ENCODE data around the gene TWF2. TPM values are rescaled to one million over a fixed set of nuclear protein-coding genes. Genes with fewer than 3 reads are reported as not detected.

TWF2 gene
- total RNA-seq, 3 donors from 2014 or later (not counting 1 experiment from before 2014, with no cell fraction given): 49.2 to 76.6 (median 52.0) TPM

- H3K4me1 ChIP-seq (ENCODE audit: control insufficient read depth, insufficient read depth, low read length): peaks cover 46% of the 10 kb centered on the region
- H3K27ac Mint-ChIP-seq: no peak overlapping the region
- peaks cover 52% of the 10 kb centered on the region for H3K36me3 ChIP-seq (ENCODE audit: control insufficient read depth, insufficient read depth, low read length)
- WGBS (ENCODE audit: insufficient coverage): 96% methylated on average over 13 of the region's 13 CpGs
- no peaks in the 10 kb centered on the region for H3K27me3 ChIP-seq (ENCODE audit: control insufficient read depth, insufficient read depth, low read length)
- H3K4me1 Mint-ChIP-seq: peaks cover 16 to 39% of the 10 kb centered on the region in 2 donors
- no peak overlapping the region for H3K4me3 ChIP-seq (ENCODE audit: low read length)
- H3K4me3 Mint-ChIP-seq: no peak overlapping the region
- DNase-seq (no peak), ATAC-seq (no peak)
- H3K9me3 Mint-ChIP-seq: no peaks in the 10 kb centered on the region
- intact Hi-C loops (cut with micrococcal nuclease): no loop called here
- no peaks in the 10 kb centered on the region for H3K27me3 Mint-ChIP-seq (ENCODE audit: low read depth in 2 of 2)
- TF ChIP-seq CTCF (IDR thresholded peaks at IDR 0.05): no peak
- H3K27ac ChIP-seq (ENCODE audit: low read length): no peak overlapping the region
- no peaks in the 10 kb centered on the region for H3K9me3 ChIP-seq (ENCODE audit: control insufficient read depth, insufficient read depth, low read length)
- H3K36me3 Mint-ChIP-seq: no peaks in the 10 kb centered on the region
Measured at GRCh38 chr3:52229656-52230055, 9.3 kb downstream of the TWF2 start.

- peaks cover 48% of the 10 kb centered on the region for H3K36me3 ChIP-seq (ENCODE audit: control insufficient read depth, insufficient read depth, low read length)
- H3K4me1 ChIP-seq (ENCODE audit: control insufficient read depth, insufficient read depth, low read length): peaks cover 38% of the 10 kb centered on the region
- peak in 1 of 2 donors; percentile 6 for DNase-seq
Measured at GRCh38 chr3:52228751-52229291, 10.1 kb downstream of the TWF2 start.

GRCh38 chr3:52228266-52228665, 10.7 kb downstream of the TWF2 start:
- Histone ChIP-seq H3K36me3 (ENCODE audit: control insufficient read depth, insufficient read depth, low read length) (peaks cover 48% of the 10 kb centered on the region), H3K27me3 (ENCODE audit: control insufficient read depth, insufficient read depth, low read length) (no peaks in the 10 kb centered on the region), H3K9me3 (ENCODE audit: control insufficient read depth, insufficient read depth, low read length) (no peaks in the 10 kb centered on the region), H3K27ac (ENCODE audit: low read length) (no peak overlapping the region), H3K4me1 (ENCODE audit: control insufficient read depth, insufficient read depth, low read length) (peaks cover 39% of the 10 kb centered on the region), H3K4me3 (ENCODE audit: low read length) (no peak overlapping the region)
- no peaks in the 10 kb centered on the region for H3K36me3 Mint-ChIP-seq
- ATAC-seq (no peak), DNase-seq (no peak)
- no peaks in the 10 kb centered on the region for H3K27me3 Mint-ChIP-seq (ENCODE audit: low read depth in 2 of 2)
- intact Hi-C loops (cut with micrococcal nuclease): no loop called here
- TF ChIP-seq CTCF (IDR thresholded peaks at IDR 0.05): no peak
- H3K9me3 Mint-ChIP-seq: no peaks in the 10 kb centered on the region
- H3K27ac Mint-ChIP-seq: no peak overlapping the region
- H3K4me1 Mint-ChIP-seq: peaks cover 9 to 35% of the 10 kb centered on the region in 2 donors
- 89% methylated on average over 10 of the region's 10 CpGs for WGBS (ENCODE audit: insufficient coverage)
- no peak overlapping the region for H3K4me3 Mint-ChIP-seq

More at GRCh38 chr3:52228751-52229291, 10.1 kb downstream of the TWF2 start:
- Mint-ChIP-seq H3K9me3 (no peaks in the 10 kb centered on the region), H3K4me3 (no peak overlapping the region), H3K36me3 (no peaks in the 10 kb centered on the region), H3K27me3 (ENCODE audit: low read depth in 2 of 2) (no peaks in the 10 kb centered on the region), H3K4me1 (peaks cover 15 to 39% of the 10 kb centered on the region in 2 donors), H3K27ac (no peak overlapping the region)
- Histone ChIP-seq H3K27ac (ENCODE audit: low read length) (no peak overlapping the region), H3K27me3 (ENCODE audit: control insufficient read depth, insufficient read depth, low read length) (no peaks in the 10 kb centered on the region), H3K9me3 (ENCODE audit: control insufficient read depth, insufficient read depth, low read length) (no peaks in the 10 kb centered on the region), H3K4me3 (ENCODE audit: low read length) (no peak overlapping the region)
- no peak for TF ChIP-seq CTCF (IDR thresholded peaks at IDR 0.05)
- intact Hi-C loops (cut with micrococcal nuclease): no loop called here
- no peak for ATAC-seq
- WGBS (ENCODE audit: insufficient coverage): 95% methylated on average over 21 of the region's 21 CpGs

- H3K27ac Mint-ChIP-seq: no peak overlapping the region
- H3K4me3 Mint-ChIP-seq: no peak overlapping the region
- Histone ChIP-seq H3K27me3 (ENCODE audit: control insufficient read depth, insufficient read depth, low read length) (no peaks in the 10 kb centered on the region), H3K4me1 (ENCODE audit: control insufficient read depth, insufficient read depth, low read length) (peaks cover 40% of the 10 kb centered on the region), H3K4me3 (ENCODE audit: low read length) (no peak overlapping the region), H3K9me3 (ENCODE audit: control insufficient read depth, insufficient read depth, low read length) (no peaks in the 10 kb centered on the region), H3K36me3 (ENCODE audit: control insufficient read depth, insufficient read depth, low read length) (peaks cover 48% of the 10 kb centered on the region), H3K27ac (ENCODE audit: low read length) (no peak overlapping the region)
- ATAC-seq (no peak), DNase-seq (no peak)
- H3K36me3 Mint-ChIP-seq: no peaks in the 10 kb centered on the region
- intact Hi-C loops (cut with micrococcal nuclease): no loop called here
- no peak for TF ChIP-seq CTCF (IDR thresholded peaks at IDR 0.05)
- whole genome bisulfite sequencing (ENCODE audit: insufficient coverage): 83% methylated on average over 7 of the region's 7 CpGs
- peaks cover 8 to 33% of the 10 kb centered on the region in 2 donors for H3K4me1 Mint-ChIP-seq
- H3K27me3 Mint-ChIP-seq (ENCODE audit: low read depth in 2 of 2): no peaks in the 10 kb centered on the region
- no peaks in the 10 kb centered on the region for H3K9me3 Mint-ChIP-seq
Measured at GRCh38 chr3:52227766-52228165, 11.2 kb downstream of the TWF2 start.

Data from natural killer cell (primary cell).